ENCODE results near the gene SOBP. TPM values are rescaled to one million over a fixed set of nuclear protein-coding genes. Genes with fewer than 3 reads are reported as not detected.

The SOBP gene
- polyA plus RNA-seq, 2 of the 4 experiments (the other 2 are of a cell fraction): 0.18 to 0.53 TPM

GRCh38 chr6:107441682-107442081, 48.2 kb upstream of the SOBP start:
- H3K27ac ChIP-seq: no peak overlapping the region
- no peak overlapping the region for H3K4me3 ChIP-seq
- WGBS (ENCODE audit: missing lambda C conversion rate): 100% methylated on average over 1 of the region's 1 CpG
- TF ChIP-seq ESRRA (IDR thresholded peaks at IDR 0.05; ENCODE audit: borderline replicate concordance, low read length) (no peak), FOXS1 (CRISPR knock-in tag; IDR thresholded peaks at IDR 0.05) (no peak), FOSB (CRISPR knock-in tag; IDR thresholded peaks at IDR 0.05) (no peak), NFE2L2 (conservative IDR thresholded peaks at IDR 0.05; ENCODE audit: low read length) (no peak), RCOR1 (IDR thresholded peaks at IDR 0.05; ENCODE audit: low read depth, low read length) (no peak), RNF2 (IDR thresholded peaks at IDR 0.05; ENCODE audit: borderline replicate concordance, low read depth) (no peak), BHLHE40 (IDR thresholded peaks at IDR 0.05; ENCODE audit: low read depth, low read length) (no peak), PBX3 (IDR thresholded peaks at IDR 0.05) (no peak), HOXB5 (CRISPR knock-in tag; IDR thresholded peaks at IDR 0.05) (no peak), BCL3 (IDR thresholded peaks at IDR 0.05) (no peak), FOSL2 (IDR thresholded peaks at IDR 0.05) (no peak), FOSL2 (CRISPR knock-in tag; IDR thresholded peaks at IDR 0.05) (no peak), KDM5A (IDR thresholded peaks at IDR 0.05) (no peak), CTCF (IDR thresholded peaks at IDR 0.05) (no peak), JUN (IDR thresholded peaks at IDR 0.05) (no peak), MAZ (IDR thresholded peaks at IDR 0.05; ENCODE audit: borderline replicate concordance, low read depth, low read length) (no peak)
- FAIRE-seq (no peak), ATAC-seq (no peak), DNase-seq (ENCODE audit: low read depth in 1 of 2, low spot score in 1 of 2) (no peak)
- ChIA-PET CTCF (no interaction called here), POLR2A (no interaction called here)
- H3K4me1 ChIP-seq: no peaks in the 10 kb centered on the region
- no peak overlapping the region for H3K4me2 ChIP-seq
- H3K9me3 ChIP-seq: peaks cover 2% of the 10 kb centered on the region; the same call in 1 of the 3 replicates

GRCh38 chr6:107442938-107443607, 46.8 kb upstream of the SOBP start:
- Histone ChIP-seq H3K4me2 (no peak overlapping the region), H3K27ac (no peak overlapping the region), H3K4me3 (no peak overlapping the region), H3K4me1 (no peaks in the 10 kb centered on the region), H3K9me3 (peaks cover 12% of the 10 kb centered on the region)
- CTCF ChIA-PET: no interaction called here
- FAIRE-seq (no peak), DNase-seq (ENCODE audit: low read depth in 1 of 2, low spot score in 1 of 2) (no peak), ATAC-seq (no peak)
- TF ChIP-seq MYC (IDR thresholded peaks at IDR 0.05; ENCODE audit: borderline replicate concordance, low read length): no peak
- TF ChIP-seq MAFK (IDR thresholded peaks at IDR 0.05; ENCODE audit: partially characterized antibody): peak; percentile 2
- TF ChIP-seq RNF2 (IDR thresholded peaks at IDR 0.05; ENCODE audit: borderline replicate concordance, low read depth): no peak
- TF ChIP-seq EHMT2 (IDR thresholded peaks at IDR 0.05; ENCODE audit: low read depth): no peak
- no peak for TF ChIP-seq JUNB (IDR thresholded peaks at IDR 0.05)
- no peak for TF ChIP-seq KDM5A (IDR thresholded peaks at IDR 0.05)
- TF ChIP-seq NPAS2 (CRISPR knock-in tag; IDR thresholded peaks at IDR 0.05; ENCODE audit: borderline replicate concordance): no peak
- no peak for TF ChIP-seq PHF8 (IDR thresholded peaks at IDR 0.05; ENCODE audit: borderline replicate concordance, low read depth)
- no peak for TF ChIP-seq TFCP2L1 (CRISPR knock-in tag; IDR thresholded peaks at IDR 0.05)
- 95% methylated on average over 2 of the region's 2 CpGs for WGBS (ENCODE audit: missing lambda C conversion rate)
- POLR2A ChIA-PET: interaction anchor here (1.5 kb wide), 1 partner anchor 16 kb away, joined by 3 read pairs; the partner anchor contains the start of gene PDSS2

All from A549 (cell line).